NCI-H1048 (cell line): Measurements from ENCODE around the gene STUM.
A peak's percentile ranks its signal among the peaks of the same experiment; 100 is the strongest.
"Not testable (repeated sequence)": the region's sequence is repeated elsewhere in the genome, so short reads cannot be mapped to it uniquely, and the experiment has no call there.

ENCODE experiments used
- DNase-seq: peaks from one replicate; lab custom pipeline; 2025; lab: John Stamatoyannopoulos, UW

Gene STUM

DNA sequence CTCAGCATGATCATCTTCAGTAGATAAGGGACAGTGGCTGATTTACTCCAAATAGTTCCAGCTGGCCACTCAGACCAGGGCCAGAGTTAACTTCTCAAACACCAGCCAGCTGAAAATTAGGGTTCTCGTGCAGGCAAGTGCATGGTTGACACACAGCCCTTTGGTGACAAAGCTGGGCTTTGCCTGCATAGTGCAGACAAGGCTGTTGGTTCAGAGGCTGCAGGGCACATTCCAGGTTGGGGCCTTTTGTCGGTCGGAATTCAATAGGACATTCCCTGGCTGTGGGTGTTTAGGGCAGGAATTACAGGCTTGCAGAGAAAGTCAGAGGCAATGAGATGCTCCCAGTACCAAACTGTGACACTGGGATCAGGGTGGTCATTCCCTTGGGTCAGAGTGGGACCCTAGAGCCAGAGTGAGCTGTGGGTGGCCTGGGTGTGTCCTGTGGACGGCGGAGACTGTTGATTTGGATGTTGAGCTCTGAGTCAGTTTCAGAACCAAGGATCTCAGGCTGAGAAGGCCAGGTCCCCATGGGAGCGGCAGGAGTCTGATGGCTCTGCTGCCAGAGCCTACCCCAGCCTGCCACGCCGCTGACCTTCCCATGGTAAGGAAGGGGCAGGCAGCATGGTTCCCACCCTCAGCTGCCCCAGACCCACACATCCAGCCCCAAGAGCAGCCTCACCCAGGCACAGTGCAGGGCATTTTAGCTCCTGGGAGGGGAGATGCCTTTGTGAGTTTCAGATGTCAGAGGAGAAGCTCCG lies 56.2 kb downstream of the STUM start:
- DNase-seq = no peak

DNA sequence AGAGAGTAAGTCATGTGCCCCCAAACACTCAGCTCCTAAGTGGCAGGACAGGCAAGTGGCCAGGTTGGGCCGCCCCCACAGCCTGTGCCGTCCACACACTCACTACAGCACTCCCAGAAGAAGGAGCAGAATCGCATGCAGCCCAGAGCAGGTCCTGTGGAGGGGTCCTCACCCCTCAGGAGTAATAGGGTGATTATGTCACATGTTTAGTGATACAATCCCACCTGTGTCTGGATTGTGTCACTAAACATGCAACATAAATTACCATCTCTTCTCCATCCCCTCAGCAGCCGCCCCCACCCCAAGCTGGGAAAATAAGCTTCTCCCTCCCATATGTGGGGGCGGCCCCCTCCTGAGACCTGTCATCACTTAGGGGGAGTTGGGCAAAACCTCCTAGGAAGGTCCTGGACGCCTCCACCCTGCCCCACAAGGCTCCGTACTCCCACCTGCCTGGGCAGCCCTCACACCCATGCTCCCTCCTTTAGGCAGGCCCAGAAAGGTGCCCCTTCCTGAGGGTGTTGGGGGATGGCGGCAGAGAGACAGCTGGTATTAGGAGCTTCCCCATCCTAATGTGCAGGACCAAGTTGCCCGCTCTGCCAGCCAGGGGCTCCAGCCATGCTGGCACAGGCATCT lies 56.9 kb downstream of the STUM start:
- DNase-seq = no peak

DNA sequence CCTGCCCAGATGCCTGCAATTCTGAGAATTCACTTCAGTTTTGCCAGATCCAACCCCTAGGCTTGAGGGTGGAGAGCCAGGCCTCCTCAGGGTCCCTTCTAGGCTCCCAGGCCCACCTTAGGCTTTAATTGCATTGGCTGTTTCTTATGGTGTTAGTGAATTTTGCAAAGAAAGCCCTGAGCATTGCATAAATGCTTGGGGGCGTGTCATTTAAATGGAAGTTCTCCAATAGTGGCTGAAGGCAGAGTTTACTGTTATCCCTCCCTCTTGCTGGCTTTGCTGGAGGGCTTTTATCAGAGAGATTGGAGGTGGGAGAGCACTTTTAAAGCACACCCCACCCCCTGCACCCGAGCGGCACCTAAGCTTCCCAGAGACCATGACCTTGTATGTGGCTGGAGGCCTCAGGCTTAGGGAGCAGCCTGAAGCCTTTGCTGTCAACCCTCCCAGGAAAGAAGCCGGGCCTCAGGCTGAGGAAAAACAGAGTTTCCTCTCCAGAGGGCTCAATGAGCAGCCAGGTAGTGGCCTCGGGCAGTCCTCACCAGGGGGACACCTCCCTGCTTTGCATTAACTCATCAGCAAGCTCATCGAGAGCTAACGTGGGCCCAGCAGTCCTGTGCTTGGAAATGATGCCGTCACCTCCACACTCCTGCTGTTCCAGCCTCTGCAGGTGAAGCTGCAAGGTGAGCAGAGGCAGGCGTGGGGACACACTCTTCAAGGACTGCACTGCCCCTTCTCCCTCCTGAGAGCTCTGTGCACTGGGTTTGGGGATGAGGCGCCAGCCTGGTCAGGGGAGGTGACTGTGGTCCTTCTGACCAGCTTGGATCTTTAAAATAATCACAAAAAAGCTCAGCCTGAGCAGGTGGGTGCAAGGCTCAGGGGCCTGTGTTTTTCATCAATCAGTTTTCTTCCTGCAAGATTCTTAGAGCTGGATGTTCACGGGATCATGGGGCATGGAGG lies 58.0 kb downstream of the STUM start:
- no peak for DNase-seq

GRCh38 chr1:226607268-226607660 lies 58.7 kb downstream of the STUM start:
- DNase-seq = no peak

DNA sequence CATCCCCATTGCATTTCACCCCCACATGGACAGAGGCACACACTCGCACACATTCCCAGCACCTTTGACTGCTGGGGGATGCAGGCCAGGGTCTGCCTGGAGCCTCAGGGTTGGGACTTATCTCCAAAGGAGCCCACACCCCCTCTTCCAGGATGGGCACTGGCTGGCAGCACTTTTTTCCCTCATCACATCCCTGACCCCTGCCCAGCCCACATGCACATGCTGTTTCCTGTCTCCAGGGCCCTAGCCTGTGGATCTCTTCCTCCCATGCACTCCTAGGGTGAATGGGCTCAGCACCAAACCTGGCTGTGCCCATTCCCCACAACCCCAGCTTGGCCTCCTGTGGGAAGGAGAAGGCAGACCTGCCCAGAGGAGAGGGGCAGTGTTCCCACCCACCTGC lies 59.3 kb downstream of the STUM start:
- no peak for DNase-seq

GRCh38 chr1:226608699-226609505 lies 60.3 kb downstream of the STUM start:
- DNase-seq = peak; percentile 47

GRCh38 chr1:226609836-226610455 lies 61.4 kb downstream of the STUM start:
- DNase-seq = no peak

- DNase-seq = no peak
Observed at GRCh38 chr1:226610671-226611070, 62.1 kb downstream of the STUM start.

DNA sequence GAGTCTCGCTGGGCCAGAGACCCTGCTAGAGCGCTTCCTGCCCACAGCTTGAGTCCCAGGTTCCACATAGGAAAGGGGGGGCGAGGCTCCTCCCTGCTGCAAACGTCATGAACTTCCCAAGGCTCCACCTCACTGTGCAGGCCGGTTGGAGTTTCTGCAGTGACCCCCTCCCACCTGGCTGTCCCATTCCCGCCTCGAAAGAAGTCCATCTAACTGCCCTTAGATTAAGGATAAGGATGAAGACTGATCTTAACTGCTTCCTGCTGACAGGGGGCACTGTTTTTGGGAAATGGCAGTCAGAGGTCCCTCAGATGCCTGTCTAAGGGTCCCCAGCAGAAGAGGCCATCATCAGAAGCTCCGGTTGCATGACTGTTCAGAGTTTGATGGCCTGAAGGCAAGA lies 62.7 kb downstream of the STUM start:
- no peak for DNase-seq

- not testable (repeated sequence) for DNase-seq
Observed at GRCh38 chr1:226611980-226612379, 63.4 kb downstream of the STUM start.

- DNase-seq = no peak
Observed at GRCh38 chr1:226615876-226616275, 67.3 kb downstream of the STUM start.

GRCh38 chr1:226616636-226617035 lies 68.1 kb downstream of the STUM start:
- DNase-seq = no peak

DNA sequence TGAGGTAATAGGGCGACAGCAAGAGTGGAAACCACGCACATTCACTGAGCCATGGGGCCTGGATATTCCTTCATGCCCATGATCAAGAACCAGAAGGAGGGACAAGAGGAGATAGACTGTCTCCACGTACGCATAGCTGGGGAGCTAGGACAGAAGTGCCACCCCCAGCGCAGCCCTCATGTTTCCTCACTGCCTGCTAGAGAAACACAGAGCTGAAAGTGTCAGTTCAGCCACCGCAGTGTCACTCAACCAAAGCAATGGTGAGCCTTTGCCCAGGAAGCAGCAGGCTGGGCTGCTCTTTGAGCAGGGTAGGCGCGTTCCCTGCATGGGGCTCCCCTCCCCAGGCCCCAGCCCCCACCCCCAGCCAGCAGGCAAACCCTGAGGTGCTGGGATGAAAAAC lies 68.5 kb downstream of the STUM start:
- no peak for DNase-seq

DNA sequence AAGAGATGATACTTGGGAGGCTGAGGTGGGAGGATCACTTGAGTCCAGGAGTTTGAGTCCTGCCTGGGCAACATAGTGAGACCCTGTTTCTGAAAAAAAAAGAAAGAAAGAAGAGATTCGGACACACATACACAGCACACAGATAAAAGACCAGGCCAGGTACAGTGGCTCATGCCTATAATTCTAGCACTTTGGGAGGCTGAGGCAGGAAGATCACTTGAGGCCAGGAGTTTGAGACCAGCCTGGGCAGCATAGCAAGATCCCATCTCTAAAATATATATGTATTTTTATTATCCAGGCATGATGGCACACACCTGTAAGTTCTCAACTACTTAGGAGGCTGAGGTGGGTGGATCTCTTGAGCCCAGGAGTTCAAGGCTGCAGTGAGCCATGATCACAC lies 69.2 kb downstream of the STUM start:
- not testable (repeated sequence) for DNase-seq

DNA sequence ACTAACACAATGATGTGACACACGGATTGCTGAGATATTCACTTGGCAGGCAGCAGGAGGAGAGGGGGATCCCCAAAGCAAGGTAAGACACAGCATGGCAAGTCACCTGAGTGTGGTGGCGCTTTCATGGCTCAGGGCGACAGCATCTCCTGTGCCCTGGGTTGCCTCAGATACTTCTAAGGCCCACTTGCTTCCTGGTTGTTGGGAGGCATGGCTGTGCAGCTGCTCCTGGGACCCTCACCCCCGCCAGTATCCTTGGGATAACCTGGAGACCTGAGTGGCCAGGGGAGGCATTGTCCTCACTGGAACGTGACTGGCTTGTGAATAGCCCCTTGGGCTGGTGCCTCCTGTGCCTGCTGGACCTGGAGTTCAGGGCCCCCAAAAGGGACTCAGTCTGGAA lies 69.8 kb downstream of the STUM start:
- DNase-seq = no peak

DNA sequence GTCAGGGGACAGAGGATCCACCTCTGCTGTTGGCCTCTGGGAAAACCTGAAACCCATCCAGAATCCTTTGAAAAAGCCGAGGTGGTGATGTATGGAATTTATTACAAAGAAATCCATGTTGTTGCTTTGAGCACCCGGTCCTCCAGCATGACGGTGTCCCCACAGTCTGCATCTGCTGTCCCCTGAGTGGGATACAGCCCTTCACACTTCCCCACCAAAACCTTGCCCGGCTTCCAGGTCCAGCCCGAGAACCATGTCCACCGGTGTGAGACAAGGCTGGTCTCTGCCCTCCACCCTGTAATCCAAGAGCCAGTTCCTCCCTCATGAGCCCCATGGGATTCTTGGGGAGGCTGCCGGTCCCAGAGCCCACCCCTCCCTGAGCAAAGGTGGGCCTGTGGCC lies 70.5 kb downstream of the STUM start:
- DNase-seq = no peak

- no peak for DNase-seq
Observed at GRCh38 chr1:226622012-226622411, 73.4 kb downstream of the STUM start.

DNA sequence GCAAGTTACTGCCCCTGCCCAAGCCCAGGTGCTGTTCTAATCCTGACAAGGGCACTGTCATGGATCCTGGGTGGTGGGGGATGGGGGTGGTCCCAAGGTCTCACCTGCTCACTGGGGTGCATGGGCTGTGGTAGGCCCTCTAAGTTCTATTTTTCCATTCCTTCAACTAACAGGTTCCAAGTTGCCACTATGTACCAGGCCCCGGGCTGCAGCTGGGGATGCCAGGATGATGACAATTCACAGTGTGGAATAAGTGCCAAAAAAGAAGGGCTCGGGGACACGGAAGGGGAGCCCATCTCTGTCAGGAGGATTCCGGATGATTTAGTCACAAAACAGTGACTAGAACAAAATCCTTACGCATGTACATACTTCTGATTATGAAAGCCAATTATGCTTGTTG lies 76.0 kb downstream of the STUM start:
- no peak for DNase-seq

GRCh38 chr1:226625326-226625725 lies 76.8 kb downstream of the STUM start:
- no peak for DNase-seq

DNA sequence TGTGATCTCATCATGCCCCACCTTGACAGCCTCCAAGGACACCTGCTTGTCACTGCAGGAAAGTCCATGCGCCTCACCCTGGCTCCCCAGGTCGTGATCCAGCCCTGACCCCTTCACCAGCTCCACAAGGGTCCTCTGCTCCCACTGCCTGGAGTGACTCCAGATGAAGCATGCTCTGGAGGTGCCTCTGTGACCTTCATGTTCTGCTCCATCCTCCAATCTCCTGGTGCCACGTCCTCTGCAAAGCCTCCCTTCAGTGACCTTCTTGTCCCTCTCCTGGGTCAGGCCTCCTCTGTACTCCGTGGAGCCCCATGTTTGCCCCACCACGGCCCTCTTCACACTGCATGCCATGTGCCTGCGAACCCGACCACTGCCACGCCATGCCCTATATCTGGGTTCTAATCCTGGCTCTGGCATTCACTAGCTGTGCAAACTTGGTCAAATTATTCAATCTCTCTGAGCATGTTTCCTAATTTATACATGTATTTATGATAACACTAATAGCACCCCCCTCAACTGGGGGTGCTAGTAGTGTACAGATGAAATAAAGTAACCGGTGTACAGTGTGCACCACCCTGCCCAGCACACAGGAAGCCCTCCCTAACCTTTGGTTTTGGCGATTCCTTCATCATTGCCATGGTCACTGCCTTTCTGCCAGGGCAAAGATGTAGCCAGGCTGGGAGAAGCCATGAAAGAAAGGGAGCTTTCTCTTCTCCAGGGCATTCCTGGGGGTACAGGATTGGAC lies 77.4 kb downstream of the STUM start:
- no peak for DNase-seq

DNA sequence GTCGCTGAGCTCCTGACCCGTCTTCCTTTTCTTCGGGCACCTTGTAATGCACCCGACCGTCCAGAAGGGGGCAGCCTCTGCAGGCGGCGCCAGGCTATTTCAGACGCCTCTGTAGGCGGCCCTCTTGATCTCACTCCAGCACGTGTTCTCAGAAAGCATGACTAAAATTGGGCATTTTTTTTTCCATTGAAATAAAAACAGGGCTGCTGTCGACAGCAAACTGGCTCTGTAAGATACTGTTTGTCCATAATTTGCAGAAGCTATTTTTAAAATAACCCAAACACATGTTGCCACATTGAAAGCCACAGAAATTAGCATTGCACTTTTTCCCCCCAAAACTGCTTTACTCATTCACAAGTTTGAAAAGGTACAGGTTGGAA lies 78.0 kb downstream of the STUM start:
- DNase-seq = peak; percentile 56
